Ramos (cell line): Measurements from ENCODE around the gene MOCS2.
"Not testable (repeated sequence)": the region's sequence is repeated elsewhere in the genome, so short reads cannot be mapped to it uniquely, and the experiment has no call there.

Source experiments
- in situ Hi-C: fragments of 300-500 bp; cut with MboI; formaldehyde crosslinking; loops from one replicate; pipeline ENCODE4 v1.14.3; 2022; ENCODE audit warnings: low sequenced_read_pairs; ENCODE audit not compliant: unreplicated experiment

The MOCS2 gene

DNA sequence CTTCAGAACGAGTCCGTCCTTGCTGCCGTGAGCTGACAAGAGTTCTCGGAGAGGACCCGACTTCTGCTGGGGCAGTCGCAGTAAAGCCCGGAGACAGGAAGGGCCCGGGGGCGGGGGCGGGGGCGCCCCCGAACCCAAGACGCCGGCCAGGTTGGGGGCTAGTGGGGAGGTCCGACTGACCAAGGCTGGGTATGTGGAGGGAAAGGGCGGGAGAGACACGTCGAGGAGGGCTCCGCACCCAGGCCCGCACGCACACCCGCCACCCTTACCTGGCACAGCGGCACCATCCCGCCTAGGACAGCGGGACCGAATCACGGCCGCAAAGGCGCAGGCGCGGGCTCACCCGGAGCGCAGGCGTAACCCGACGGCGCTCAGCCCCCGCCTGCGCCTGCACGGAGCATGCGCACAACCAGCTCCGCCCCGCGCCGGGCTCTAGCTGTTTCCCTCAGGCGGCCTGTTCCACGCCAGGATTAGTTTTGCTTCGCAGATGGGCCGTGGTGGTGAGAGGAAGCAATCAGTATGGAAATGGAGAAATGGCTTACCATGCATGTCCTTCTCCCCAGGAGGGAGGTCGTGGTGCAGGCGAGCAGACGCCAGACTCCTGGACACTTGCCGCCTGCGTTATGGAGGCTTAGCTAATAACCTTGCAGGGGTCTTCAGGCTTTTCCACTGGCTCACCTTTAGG is at the start of gene MOCS2:
Gene MOCS2 (minus strand): TSS at position 315 of the 685 bp plus-strand sequence. CDS start 2,583 bp downstream, outside the sequence.
- in situ Hi-C loops: no loop called here

- in situ Hi-C loops: loop anchor here (25.0 kb wide), 1 partner anchor 1085 kb away; no protein-coding TSS in a partner anchor
Observed at GRCh38 chr5:53151713-53152458, 42.3 kb upstream of the MOCS2 start.

DNA sequence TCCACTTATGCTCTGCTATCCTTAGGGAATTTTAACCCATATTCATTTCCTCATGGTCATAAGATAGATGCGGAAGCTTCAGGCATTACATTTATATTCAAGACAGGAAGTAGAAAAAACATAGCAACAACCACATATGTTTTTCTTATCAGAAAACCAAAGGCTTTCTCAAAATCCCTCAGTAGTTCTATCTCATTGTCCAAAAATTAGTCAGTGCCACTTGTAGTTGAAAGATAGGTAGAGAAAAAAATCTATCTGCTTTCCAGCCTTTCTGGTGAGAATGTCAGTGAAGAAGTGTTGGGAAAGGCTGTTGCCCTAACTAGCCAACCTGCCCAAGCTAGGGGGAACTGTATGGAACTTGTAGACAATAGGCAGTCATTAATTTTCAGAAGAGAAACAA is 23.5 kb upstream of the MOCS2 start:
- in situ Hi-C loops: no loop called here

DNA sequence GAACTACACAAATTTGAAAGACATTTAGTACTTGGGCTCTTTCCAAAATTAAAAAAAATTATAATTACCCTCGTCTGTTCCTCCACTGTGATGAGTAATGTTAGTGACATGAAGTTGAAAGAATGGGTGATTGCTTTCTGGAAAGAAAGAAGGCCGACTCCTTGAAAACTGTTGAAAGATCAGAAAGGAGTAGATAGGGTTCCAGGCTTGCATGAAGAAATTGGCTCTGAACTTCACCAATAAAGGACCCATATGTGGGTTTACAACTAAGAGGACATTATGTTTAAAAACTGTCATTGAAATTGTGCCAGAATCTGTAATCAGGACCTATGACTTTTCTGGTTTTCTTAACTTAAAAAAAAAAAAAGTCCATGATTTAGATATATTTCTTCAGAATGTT is 20.7 kb upstream of the MOCS2 start:
- in situ Hi-C loops: no loop called here

GRCh38 chr5:53128481-53128880 is 18.9 kb upstream of the MOCS2 start:
- in situ Hi-C loops: no loop called here

DNA sequence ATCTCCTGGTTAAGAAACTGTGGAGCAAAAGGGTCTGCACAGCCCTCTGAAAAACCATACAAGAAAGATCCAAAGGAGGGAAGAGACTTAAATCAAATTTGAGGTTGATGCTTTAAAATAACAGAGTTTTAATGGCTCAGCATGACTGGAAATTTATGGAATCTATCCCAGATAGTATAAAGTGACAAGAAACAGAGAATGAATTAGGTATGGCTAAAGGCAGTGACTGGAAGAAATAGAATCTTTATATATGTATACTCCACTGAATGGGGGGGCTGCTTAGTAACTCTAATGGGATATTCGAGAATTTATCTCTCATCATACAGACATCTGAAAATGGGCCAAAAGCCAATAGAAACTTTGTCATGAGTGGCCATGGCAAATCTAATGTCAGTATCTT is 17.6 kb upstream of the MOCS2 start:
- in situ Hi-C loops: no loop called here

DNA sequence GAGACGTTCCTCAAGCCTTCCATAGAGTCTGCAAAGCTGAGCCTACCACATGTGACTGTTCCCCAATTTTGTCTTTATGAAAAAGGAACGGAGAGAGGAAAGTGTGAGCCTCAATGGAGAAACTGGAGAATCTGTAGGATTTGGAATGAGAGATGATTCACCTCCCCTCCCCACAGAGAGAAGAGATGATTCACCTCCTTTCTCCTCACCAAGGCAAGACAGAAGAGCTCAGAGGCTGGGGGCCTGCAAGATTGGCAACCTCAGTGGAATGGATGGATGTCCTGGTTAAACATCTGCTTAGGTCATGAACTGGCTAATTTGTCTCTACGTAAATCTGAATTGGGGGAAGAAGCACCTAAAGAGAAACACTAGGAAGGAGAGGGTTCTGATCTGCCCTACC is 17.0 kb upstream of the MOCS2 start:
- in situ Hi-C loops: no loop called here

GRCh38 chr5:53123702-53124101 is 14.1 kb upstream of the MOCS2 start:
- in situ Hi-C loops: no loop called here

GRCh38 chr5:53120165-53120564 is 10.6 kb upstream of the MOCS2 start:
- in situ Hi-C loops: no loop called here

- in situ Hi-C loops: no loop called here
Observed at GRCh38 chr5:53118879-53119278, 9.3 kb upstream of the MOCS2 start.

- in situ Hi-C loops: no loop called here
Observed at GRCh38 chr5:53116597-53116996, 7.0 kb upstream of the MOCS2 start.

DNA sequence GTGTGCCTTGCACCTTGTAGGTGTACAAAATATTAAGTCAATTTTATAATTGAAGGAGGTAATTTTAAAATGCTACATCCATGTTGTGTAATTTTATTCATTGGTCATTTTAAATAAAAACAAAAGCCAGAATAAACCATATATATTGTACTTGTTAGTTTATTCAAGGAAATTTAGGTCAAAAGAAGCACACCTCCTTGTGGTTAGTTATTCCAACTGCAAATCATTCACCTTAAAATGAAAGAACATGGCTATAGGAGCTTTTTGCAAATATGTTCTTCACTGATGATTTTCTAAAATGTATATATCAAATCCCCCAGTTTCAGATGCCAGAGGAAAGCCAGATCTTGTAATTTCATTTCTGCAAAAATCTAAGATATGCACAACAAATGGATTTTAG is 5.4 kb upstream of the MOCS2 start:
- in situ Hi-C loops: no loop called here

- in situ Hi-C loops: no loop called here
Observed at GRCh38 chr5:53113947-53114346, 4.4 kb upstream of the MOCS2 start.

DNA sequence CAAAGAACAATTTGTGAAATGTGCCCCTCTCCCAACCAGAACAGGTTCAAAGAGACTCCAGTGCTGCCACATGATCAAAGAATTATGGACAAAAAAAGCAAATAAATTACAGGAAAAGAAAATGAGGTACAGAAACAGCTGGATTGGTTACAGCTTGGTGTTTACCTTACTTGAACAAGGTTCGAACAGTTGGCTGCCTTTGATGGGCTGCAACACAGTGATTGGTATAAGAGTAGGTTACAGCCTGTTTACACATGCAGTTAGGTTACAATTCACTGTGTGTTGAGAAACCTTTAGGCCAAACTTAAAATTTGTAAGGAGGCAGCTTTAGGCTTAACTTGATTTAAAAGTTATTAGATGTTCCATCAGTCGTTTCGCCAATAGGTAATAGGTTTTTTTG is 3.4 kb upstream of the MOCS2 start:
- in situ Hi-C loops: no loop called here

GRCh38 chr5:53112307-53112706 is 2.8 kb upstream of the MOCS2 start:
- in situ Hi-C loops: not testable (repeated sequence)

DNA sequence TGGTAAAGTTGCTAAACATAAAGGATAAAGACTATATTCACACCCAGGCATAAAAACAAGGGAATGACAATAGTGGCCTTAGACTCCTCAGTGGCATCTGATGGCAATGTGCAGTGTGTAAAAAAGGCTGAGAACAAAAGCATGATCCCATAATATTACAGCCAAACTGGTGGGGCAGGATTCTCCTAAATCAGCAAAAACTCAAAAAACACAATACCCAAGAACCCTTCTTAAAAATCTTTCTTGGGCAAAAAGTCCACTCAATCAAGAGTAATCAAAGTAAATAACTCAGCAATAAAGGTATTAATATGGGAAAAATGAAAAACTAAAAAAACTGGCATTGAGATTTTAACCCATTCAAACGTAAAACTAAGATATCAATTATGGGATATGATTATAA is 1.6 kb upstream of the MOCS2 start:
- in situ Hi-C loops: no loop called here

- in situ Hi-C loops: no loop called here
Observed at GRCh38 chr5:53110156-53110555, 599 bp upstream of the MOCS2 start.

GRCh38 chr5:53109056-53109442 is 508 bp downstream of the MOCS2 start:
- in situ Hi-C loops: no loop called here

GRCh38 chr5:53105611-53106300 is 3.8 kb downstream of the MOCS2 start:
- in situ Hi-C loops: no loop called here

- in situ Hi-C loops: no loop called here
Observed at GRCh38 chr5:53100606-53101005, 9.0 kb downstream of the MOCS2 start.

DNA sequence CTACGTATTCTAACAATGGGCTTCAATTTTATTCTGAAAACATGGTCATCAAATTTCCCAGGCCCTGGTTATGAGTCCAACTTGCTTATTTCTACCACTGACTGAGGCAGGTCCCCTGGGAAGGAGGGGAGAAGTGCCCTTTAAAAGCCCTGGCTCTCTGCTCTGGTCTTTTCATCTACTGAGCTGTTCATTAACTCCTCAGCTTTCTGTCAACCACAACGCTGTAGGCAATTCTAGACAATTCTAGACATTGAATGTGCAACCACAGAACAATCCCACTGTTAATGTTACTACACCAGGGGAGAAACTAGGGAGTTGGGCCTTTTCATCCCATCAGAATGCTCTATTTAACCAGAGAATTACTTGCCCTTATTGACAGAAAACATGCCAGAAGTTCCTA is 10.0 kb downstream of the MOCS2 start:
- in situ Hi-C loops: loop anchor here (10.0 kb wide), 1 partner anchor 155 kb away; no protein-coding TSS in a partner anchor
